Fibroblast of skin of left biceps (primary cell): ENCODE measurements around the gene TEK.

Source experiments
- DNase-seq, 2 experiments: peaks; one replicate each; pipeline ENCODE4 v3.0.0-alpha.2; 2013; ENCODE audit warnings: low read depth in 2 of 2

TEK gene

DNA sequence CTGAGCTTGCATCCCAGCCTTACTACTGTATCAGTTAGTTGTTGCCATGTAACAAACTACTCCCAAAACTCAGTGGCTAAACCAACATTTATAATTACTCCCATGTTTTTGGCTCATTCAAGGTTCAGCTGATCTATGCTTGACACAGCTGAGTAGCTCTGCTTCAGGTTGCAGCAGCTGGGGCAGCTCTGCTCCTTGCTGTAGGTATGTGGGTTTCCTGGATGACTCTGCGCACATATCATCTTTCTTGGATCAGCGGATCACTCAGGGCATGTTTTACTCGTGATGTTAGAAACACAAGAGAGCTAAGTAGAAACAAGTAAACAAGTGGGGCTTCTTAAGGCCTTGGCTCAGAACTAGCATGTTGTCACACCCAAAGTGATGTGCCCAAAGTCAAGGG, 15.1 kb downstream of the TEK start:
- DNase-seq, result no peak

GRCh38 chr9:27125030-27125429, 16.0 kb downstream of the TEK start:
- peak; percentile 72 to 79 for DNase-seq

DNA sequence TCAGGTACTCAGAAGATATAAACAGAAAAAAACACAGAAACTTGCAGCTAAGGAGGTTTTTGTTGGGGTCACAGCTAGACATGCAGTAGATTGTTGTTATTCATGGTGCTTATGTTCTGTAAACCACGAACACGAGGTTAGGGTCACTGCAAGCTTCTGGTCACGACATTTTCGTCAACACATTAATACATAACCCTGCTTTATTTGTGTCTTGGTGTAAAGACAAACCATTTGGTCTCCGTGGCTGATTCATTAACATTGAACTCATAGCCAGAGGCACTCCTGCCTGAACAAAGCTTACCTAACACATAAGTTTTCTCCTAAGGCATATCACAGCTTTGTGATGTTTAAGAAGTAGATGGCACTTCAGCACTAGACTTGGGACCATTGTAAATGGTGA, 16.9 kb downstream of the TEK start:
- no peak for DNase-seq

DNA sequence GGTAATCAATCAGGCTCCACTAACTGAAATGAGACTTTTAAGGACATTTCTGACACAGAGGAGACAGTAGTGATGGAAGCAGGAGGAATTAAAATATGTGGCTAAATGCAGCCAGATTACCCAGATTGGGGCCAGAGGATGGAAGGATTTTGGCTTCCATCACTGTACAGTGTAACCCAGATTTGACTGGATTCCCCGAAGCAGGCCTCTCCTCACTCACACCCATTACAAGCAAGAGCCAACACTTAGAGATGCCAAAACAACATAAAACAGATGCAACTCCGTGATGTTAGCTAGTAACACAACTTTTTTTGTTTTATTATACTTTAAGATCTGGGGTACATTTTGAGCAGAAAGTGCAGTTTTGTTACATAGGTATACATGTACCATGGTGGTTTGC, 17.6 kb downstream of the TEK start:
- no peak for DNase-seq

GRCh38 chr9:27129221-27129620, 20.2 kb downstream of the TEK start:
- no peak for DNase-seq

- no peak for DNase-seq
These were observed 22.7 kb downstream of the TEK start for GRCh38 chr9:27131731-27132130.

DNA sequence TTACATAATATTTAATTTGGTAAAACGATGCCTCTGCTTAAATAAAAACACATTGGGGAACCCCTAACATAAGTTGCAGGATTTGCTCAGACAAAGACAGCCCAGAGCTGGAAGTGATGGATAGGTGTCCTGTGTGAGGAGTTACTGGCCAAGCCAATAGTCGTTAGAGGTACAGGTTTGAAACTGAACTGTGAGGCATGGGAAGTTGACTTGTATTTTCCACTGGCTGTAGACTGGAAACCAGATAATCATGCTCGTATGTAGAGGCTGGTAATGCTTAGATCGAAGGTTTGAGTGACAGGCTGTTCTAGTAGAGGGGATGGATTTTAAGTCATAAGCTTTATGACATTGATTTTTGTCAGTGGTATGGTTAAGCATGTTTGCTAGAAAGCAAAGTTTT, 24.8 kb downstream of the TEK start:
- no peak for DNase-seq

- DNase-seq, result no peak
These were observed 33.4 kb downstream of the TEK start for GRCh38 chr9:27142299-27142930.

DNA sequence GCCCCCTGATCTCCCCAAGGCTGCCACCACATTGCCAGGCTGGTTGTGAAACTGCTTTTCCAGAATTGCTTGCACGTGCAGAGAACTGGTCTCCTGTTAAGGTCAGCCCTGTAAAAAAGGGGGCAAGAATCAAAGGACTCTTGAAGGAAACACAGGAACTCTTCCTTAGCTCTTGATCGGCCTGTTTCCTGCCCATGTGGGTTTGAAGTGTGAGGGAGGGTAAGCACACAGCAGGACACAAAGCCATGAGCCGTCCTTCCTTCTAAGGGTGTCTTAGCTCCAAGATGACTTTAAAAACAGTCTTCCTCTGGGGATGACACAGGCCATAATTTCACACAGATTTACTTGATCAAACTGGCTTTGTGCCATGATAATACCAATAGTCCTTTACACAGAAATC, 36.1 kb downstream of the TEK start:
- no peak for DNase-seq

- no peak for DNase-seq
These were observed 40.6 kb downstream of the TEK start for GRCh38 chr9:27149651-27150050.

DNA sequence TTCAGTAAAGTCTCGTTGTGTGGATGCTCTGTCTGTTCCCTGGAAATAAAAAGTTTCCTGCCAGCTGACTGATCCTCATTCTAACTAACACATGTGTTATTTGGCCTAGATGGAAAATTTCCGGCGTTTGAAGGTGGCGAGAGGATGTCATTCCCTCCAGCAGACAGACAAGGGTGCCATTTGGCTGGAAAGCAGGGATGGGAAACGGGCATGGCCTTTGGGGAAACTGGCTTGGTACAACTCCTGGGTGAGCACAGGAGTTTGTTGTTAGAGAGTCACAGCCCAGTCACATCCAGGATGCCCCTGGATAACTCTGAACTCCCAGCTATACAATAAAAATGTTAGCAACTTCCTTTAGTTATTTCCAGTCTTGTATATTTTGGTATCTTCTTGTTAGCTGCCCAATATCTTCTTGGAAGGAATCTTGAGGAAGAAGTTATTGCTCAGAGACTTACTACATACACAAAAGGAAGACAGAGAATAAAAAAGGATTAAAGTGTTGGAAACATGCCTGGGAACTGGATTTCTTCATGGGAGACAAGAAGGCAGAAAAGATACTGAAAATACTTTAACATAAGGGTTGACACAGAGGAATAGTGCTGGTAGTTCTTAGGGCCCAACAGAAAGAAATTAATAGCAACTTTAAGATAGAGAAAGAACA, 41.9 kb downstream of the TEK start:
- DNase-seq, result no peak

DNA sequence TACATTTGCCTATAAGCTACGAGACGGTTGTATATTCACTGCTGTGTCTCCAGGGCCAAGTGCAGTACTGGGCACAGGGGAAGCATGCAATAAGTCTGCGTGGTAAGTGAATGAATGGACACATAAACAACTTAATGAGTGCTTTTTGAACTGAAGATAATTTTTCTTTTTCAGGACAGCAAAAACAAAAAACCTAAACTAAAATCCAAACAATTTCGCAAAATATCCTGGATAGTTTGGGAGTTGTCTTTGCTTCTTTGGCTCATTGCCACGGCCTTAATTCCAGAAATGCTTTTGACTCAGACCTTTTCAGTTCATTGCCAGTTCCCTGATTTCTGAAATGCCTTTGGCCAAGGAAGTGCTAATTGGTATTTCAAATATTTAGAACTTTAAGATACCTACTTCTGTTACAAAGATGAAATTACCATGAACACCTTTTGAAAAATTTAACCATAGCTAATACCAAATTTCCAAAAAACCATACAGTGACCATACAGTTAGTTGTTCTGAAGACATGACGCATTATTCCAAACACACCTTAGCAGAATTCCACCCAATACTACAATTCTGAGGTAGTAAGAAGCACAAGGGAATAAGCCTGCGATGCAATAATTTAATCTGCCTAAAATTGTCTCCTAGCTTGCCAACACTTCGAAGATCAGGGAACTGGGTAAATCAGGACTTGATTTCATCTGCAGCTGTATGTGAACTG, 42.8 kb downstream of the TEK start:
- peak; percentile 45 to 55 for DNase-seq

GRCh38 chr9:27152405-27152718, 43.3 kb downstream of the TEK start:
- DNase-seq, result no peak

DNA sequence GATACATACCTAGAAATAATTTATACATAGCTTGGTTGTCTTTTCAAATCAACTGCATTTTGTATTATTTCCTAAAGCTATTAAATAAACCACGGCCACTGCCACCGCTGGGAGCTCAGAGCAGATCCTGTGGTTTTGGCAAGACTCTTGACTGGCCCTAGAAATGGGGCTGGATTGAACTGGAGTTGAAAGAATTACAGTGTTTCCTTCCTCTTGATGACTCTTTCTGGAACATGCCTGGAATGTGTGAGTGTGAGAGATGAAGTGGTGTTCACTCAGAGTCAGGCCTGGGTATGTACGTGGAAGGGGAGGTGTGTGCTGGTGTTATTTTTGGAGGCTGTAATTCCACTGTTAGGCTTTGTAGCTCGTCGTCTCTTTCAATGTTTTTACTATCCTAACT, 45.9 kb downstream of the TEK start:
- peak; percentile 71 to 75 for DNase-seq

DNA sequence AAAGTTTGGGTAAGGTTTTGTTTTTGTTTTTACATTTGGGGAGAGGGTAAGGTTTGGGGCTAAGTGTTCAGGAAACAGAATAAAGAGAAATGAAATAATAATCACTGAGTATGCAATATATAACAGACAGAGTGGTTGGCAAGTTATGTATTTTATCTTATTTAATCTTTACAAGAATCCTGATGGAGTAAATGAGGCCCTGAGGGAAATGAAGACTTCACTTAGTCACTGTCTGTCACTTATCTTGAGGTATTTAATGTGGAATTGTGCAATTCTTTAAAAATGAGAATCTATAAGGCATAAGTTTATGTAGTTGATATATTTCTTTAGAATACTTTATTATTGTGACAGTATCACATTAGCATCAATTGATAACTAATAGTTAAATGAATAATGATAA, 48.1 kb downstream of the TEK start:
- no peak for DNase-seq

GRCh38 chr9:27157736-27158135, 48.7 kb downstream of the TEK start:
- no peak for DNase-seq

DNA sequence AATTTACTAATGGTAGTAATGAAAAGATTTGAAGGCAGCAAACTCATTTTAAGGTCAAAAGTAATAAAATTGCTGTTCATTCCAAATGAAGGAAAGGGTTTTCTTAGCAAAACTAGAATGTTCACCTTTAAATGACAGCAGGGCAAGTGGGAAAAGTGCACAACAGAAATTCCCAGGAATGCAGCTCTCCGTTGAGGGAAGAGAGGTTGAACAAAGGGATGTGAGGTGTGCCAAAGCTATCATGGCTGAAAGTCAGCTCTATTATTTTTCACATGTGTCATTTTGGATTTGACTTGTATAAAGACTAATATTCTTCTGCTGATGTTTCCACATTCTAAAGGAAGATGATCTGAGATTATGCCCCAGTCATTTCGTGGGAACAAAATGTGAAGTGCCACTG, 51.6 kb downstream of the TEK start:
- no peak for DNase-seq

- no peak for DNase-seq
These were observed 53.0 kb downstream of the TEK start for GRCh38 chr9:27162045-27162444.

- DNase-seq, result no peak
These were observed 56.0 kb downstream of the TEK start for GRCh38 chr9:27165068-27165467.

GRCh38 chr9:27165670-27166069, 56.6 kb downstream of the TEK start:
- DNase-seq, result no peak

DNA sequence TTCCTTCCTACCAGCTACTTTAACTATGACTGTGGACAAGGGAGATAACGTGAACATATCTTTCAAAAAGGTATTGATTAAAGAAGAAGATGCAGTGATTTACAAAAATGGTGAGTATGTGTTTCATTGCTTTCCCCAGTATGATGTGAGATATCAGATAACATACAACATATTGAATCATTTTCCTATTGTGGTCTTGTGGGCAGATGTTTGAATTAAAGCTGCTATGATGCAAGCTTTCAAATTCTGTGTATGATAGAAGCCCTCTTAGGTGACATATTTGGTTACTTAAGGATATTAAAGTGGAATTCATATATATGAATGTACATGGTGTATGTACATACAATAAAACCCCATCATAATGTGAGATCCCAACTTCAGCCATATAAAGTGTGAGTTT, 59.5 kb downstream of the TEK start:
- DNase-seq, result no peak

- DNase-seq, result no peak
These were observed 59.9 kb downstream of the TEK start for GRCh38 chr9:27168951-27169350.

DNA sequence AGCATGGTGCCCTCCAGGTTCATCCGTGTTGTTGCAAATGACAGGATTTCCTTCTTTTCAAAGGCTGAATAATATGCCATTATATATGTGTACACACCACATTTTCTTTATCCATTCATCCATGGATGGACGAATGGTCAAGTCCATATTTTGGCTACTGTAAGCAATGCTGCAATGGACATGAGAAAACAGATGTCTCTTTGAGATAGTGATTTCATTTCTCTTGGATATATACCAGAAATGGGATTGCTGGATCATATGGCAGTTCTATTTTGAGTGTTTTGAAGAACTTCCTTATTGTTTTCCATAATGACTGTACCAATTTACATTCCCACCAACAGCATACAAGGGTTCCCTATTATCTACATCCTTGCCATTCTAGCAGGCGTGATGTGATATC, 67.9 kb downstream of the TEK start:
- DNase-seq, result no peak
